ENCODE measurements around the gene KRT10. TPM values are rescaled to one million over a fixed set of nuclear protein-coding genes. Genes with fewer than 3 reads are reported as not detected.

The KRT10 gene
- total and polyA plus RNA-seq, 8 donors = 0.58 to 49.0 (median 14.8) TPM

- intact Hi-C loops (cut with DNase I; ENCODE audit: low total_unique reads) = no loop called here
Observed at GRCh38 chr17:40833882-40834281, 11.5 kb upstream of the KRT10 start.

GRCh38 chr17:40832840-40833239 is 10.4 kb upstream of the KRT10 start:
- intact Hi-C loops (cut with DNase I; ENCODE audit: low total_unique reads) = no loop called here
- TF ChIP-seq CTCF (IDR thresholded peaks at IDR 0.05) = no peak
- no peak for TF ChIP-seq POLR2AphosphoS5 (IDR thresholded peaks at IDR 0.05)
- TF ChIP-seq POLR2A (IDR thresholded peaks at IDR 0.05) = no peak
- H3K9me3 ChIP-seq = no peaks in the 10 kb centered on the region
- peaks cover 0 to 21% (median 19%) of the 10 kb centered on the region in 4 donors for H3K36me3 ChIP-seq
- DNase-seq = no peak
- H3K27me3 ChIP-seq = no peaks in the 10 kb centered on the region
- WGBS, 5 donors = 77 to 89% (median 87%) methylated on average over 3 of the region's 3 CpGs
- no peak overlapping the region for H3K4me3 ChIP-seq
- H3K4me1 ChIP-seq = no peaks in the 10 kb centered on the region
- no peak overlapping the region for H3K27ac ChIP-seq

More at GRCh38 chr17:40833882-40834281, 11.5 kb upstream of the KRT10 start:
- Histone ChIP-seq H3K4me1 (no peaks in the 10 kb centered on the region), H3K4me3 (no peak overlapping the region), H3K9me3 (no peaks in the 10 kb centered on the region), H3K36me3 (peaks cover 0 to 21% (median 19%) of the 10 kb centered on the region in 4 donors), H3K27ac (no peak overlapping the region), H3K27me3 (no peaks in the 10 kb centered on the region)
- no peak for DNase-seq
- TF ChIP-seq POLR2A (IDR thresholded peaks at IDR 0.05) (no peak), CTCF (IDR thresholded peaks at IDR 0.05) (no peak), EP300 (IDR thresholded peaks at IDR 0.05) (no peak), POLR2AphosphoS5 (IDR thresholded peaks at IDR 0.05) (no peak)

- WGBS, 5 donors = 84 to 93% (median 88%) methylated on average over 2 of the region's 2 CpGs
- Histone ChIP-seq H3K4me1 (no peaks in the 10 kb centered on the region), H3K4me3 (no peak overlapping the region), H3K27me3 (no peaks in the 10 kb centered on the region), H3K36me3 (peaks cover 0 to 12% (median 11%) of the 10 kb centered on the region in 4 donors), H3K27ac (no peak overlapping the region), H3K9me3 (no peaks in the 10 kb centered on the region)
- TF ChIP-seq CTCF (IDR thresholded peaks at IDR 0.05) (no peak), EP300 (IDR thresholded peaks at IDR 0.05) (no peak), POLR2A (IDR thresholded peaks at IDR 0.05) (no peak), POLR2AphosphoS5 (IDR thresholded peaks at IDR 0.05) (no peak)
- no peak for DNase-seq
- intact Hi-C loops (cut with DNase I; ENCODE audit: low total_unique reads) = no loop called here
Observed at GRCh38 chr17:40830085-40830776, 7.8 kb upstream of the KRT10 start.

- intact Hi-C loops (cut with DNase I; ENCODE audit: low total_unique reads) = no loop called here
- Histone ChIP-seq H3K9me3 (no peaks in the 10 kb centered on the region), H3K4me3 (no peak overlapping the region), H3K36me3 (no peaks in the 10 kb centered on the region), H3K4me1 (no peaks in the 10 kb centered on the region), H3K27me3 (no peaks in the 10 kb centered on the region), H3K27ac (no peak overlapping the region)
- 86 to 89% (median 88%) methylated on average over 4 of the region's 4 CpGs for WGBS, 5 donors
- no peak for TF ChIP-seq CTCF (IDR thresholded peaks at IDR 0.05)
- TF ChIP-seq POLR2AphosphoS5 (IDR thresholded peaks at IDR 0.05) = no peak
- TF ChIP-seq POLR2A (IDR thresholded peaks at IDR 0.05) = no peak
- no peak for DNase-seq
Observed at GRCh38 chr17:40828454-40829044, 6.1 kb upstream of the KRT10 start.
